HepG2 (cell line): ENCODE results near the gene DGKD. TPM values are rescaled to one million over a fixed set of nuclear protein-coding genes. Genes with fewer than 3 reads are reported as not detected.

Experiments used
- ATAC-seq: fragments of 200-7000 bp; cut with Tn5 transposase; 3 replicates; pipeline ENCODE4 v1.9.1; 2020; ENCODE audit warnings: mild to moderate bottlenecking, moderate library complexity
- BruUV-seq: library from RNA; stranded (reverse); fragments of 400-500 nt; replicated peaks from 2 replicates; lab custom pipeline; 2021; lab: Mats Ljungman, UMichigan
- CTCF ChIA-PET: fragments of 300-600 bp; formaldehyde crosslinking; extraction: SDS; loops from one replicate; lab custom pipeline; 2021; ENCODE audit warnings: low total read pairs, inconsistent platforms, low intra/inter-chr PET ratio; lab: Yijun Ruan, JAX
- POLR2A ChIA-PET: fragments of 350-600 bp; sonication (Branson Sonifier 250); formaldehyde crosslinking; loops from one replicate; lab custom pipeline; 2020; ENCODE audit warnings: antibody characterized with exemption, inconsistent platforms; lab: Yijun Ruan, JAX
- DNase-seq: peaks from one replicate; pipeline ENCODE4 v3.0.0-alpha.2; 2015; ENCODE audit warnings: low spot score
- FAIRE-seq: peaks from 3 replicates; lab custom pipeline; 2011; peaks lifted over from hg19 to GRCh38; lab: Jason Lieb, UNC
- H2AFZ ChIP-seq: one replicate; pipeline ENCODE4 v1.6.1; 2011; ENCODE audit warnings: low read length, inconsistent platforms
- H3K27ac ChIP-seq: fragments of 300-600 bp; 3 replicates; pipeline ENCODE4 v1.8.0; 2011; ENCODE audit warnings: mixed run types, mild to moderate bottlenecking, mixed read lengths, low read length, inconsistent platforms; ENCODE audit not compliant: insufficient read depth; ENCODE audit errors: extremely low read length
- H3K27me3 ChIP-seq, 2 experiments: fragments of 200-600 bp in 1 of 2; 2 replicates in 1 of 2; 3 replicates in 1 of 2; pipeline versions ENCODE4 v1.6.0 to v1.8.0; 2011; ENCODE audit warnings: low read length in 2 of 2, mild to moderate bottlenecking in 2 of 2, moderate library complexity in 2 of 2, inconsistent platforms in 1 of 2; ENCODE audit not compliant: insufficient read depth in 2 of 2, control insufficient read depth in 1 of 2
- H3K36me3 ChIP-seq, 2 experiments: fragments of 200-600 bp in 1 of 2; replicated peaks in 1 of 2; 2 replicates in 1 of 2; 3 replicates in 1 of 2; pipeline versions ENCODE4 v1.5.1 to v1.8.0; 2011; ENCODE audit warnings: low read length in 2 of 2, inconsistent platforms in 1 of 2; ENCODE audit not compliant: insufficient read depth in 2 of 2, control insufficient read depth in 1 of 2
- H3K4me1 ChIP-seq: 2 replicates; pipeline ENCODE4 v1.5.1; 2012; ENCODE audit warnings: low read length, inconsistent platforms; ENCODE audit not compliant: insufficient read depth
- H3K4me2 ChIP-seq: 2 replicates; pipeline ENCODE4 v1.6.0; 2011; ENCODE audit warnings: low read depth, low read length, inconsistent platforms
- H3K4me3 ChIP-seq, 3 experiments: fragments of 200-600 bp in 1 of 3; sonication (generic), shearing (Covaris generic) in 1 of 3; replicated peaks in 1 of 3; 2 replicates each; pipeline ENCODE4 v1.5.1; 2011 to 2016; ENCODE audit warnings: low read length in 3 of 3, inconsistent platforms in 2 of 3, low read depth in 2 of 3, mild to moderate bottlenecking in 2 of 3, control low read depth in 1 of 3, mixed read lengths in 1 of 3; ENCODE audit not compliant: insufficient read depth in 1 of 3
- H3K79me2 ChIP-seq: one replicate; pipeline ENCODE4 v1.6.1; 2011; ENCODE audit warnings: low read length, inconsistent platforms; ENCODE audit not compliant: insufficient read depth
- H3K9ac ChIP-seq: 2 replicates; pipeline ENCODE4 v1.6.0; 2011; ENCODE audit warnings: mild to moderate bottlenecking, low read depth, low read length, inconsistent platforms; ENCODE audit not compliant: insufficient read depth
- H3K9me3 ChIP-seq: 2 replicates; pipeline ENCODE4 v1.5.1; 2012; ENCODE audit warnings: mild to moderate bottlenecking, low read length
- H4K20me1 ChIP-seq: 2 replicates; pipeline ENCODE4 v1.6.0; 2011; ENCODE audit warnings: inconsistent platforms, mild to moderate bottlenecking, low read length, moderate library complexity; ENCODE audit not compliant: insufficient read depth
- AHDC1 ChIP-seq: sonication (generic); formaldehyde crosslinking; IDR thresholded peaks from 2 replicates; pipeline ENCODE4 v1.5.1; 2020; ENCODE audit warnings: mild to moderate bottlenecking, missing genetic modification reagents, borderline replicate concordance
- SOX6 ChIP-seq, 2 experiments: fragments of 450-650 bp in 1 of 2; sonication (generic) in 1 of 2; formaldehyde crosslinking in 1 of 2; IDR thresholded peaks; 2 replicates each; pipeline versions ENCODE4 v1.4.0 to v1.6.1; 2017 to 2020; ENCODE audit warnings: antibody characterized with exemption in 1 of 2, mild to moderate bottlenecking in 1 of 2, missing genetic modification reagents in 1 of 2
- ZNF33B ChIP-seq: sonication (generic); formaldehyde crosslinking; IDR thresholded peaks from 2 replicates; pipeline ENCODE4 v1.5.1; 2020; ENCODE audit warnings: mild to moderate bottlenecking, missing genetic modification reagents
- WGBS: methylation state at CpG from one replicate; pipeline ENCODE4 v1.1.6; 2017; ENCODE audit warnings: low lambda C conversion rate; 5-methylcytosine and 5-hydroxymethylcytosine counted together
- in situ Hi-C: cut with HindIII; loops from 2 replicates; pipeline ENCODE4 v1.10.0; 2017; ENCODE audit warnings: low pct_unique_long_range_greater_than_20kb; ENCODE audit not compliant: extremely low pct_ligation_motif_present
- intact Hi-C: fragments of 100-400 bp; cut with micrococcal nuclease; formaldehyde crosslinking; loops from one replicate; pipeline ENCODE4 v1.10.0; 2022; ENCODE audit not compliant: unreplicated experiment
- polyA plus RNA-seq, 8 experiments: library from polyadenylated mRNA; depleted of rRNA in 3 of 8; stranded (reverse) in 7 of 8; unstranded in 1 of 8; fragments of >200 nt; fragmentation: Illumina TruSeq in 4 of 8; extraction: Trizol in 4 of 8; gene quantifications; 2 replicates each; pipeline versions ENCODE4 v1.2.1 to v1.2.3, GENCODE V29; 2011 to 2016; ENCODE audit warnings: low read depth in 4 of 8, missing spikeins in 1 of 8, mixed read lengths in 1 of 8; ENCODE audit not compliant: insufficient read depth in 1 of 8
- total RNA-seq, 5 experiments: library from RNA; depleted of rRNA; stranded (reverse); fragments of >200 nt; fragmentation: Illumina TruSeq; extraction: Trizol; gene quantifications; 2 replicates each; pipeline ENCODE4 v1.2.3, GENCODE V29; 2016; ENCODE audit warnings: low read depth in 1 of 5
- TF ChIP-seq, protein P1 (sequence below), 2 experiments: fragments of 450-650 bp in 1 of 2; sonication (generic) in 1 of 2; formaldehyde crosslinking in 1 of 2; IDR thresholded peaks; 2 replicates each; pipeline versions ENCODE4 v1.6.1 to v1.8.0; 2016 to 2022; ENCODE audit warnings: antibody characterized with exemption in 1 of 2, mild to moderate bottlenecking in 1 of 2, missing genetic modification reagents in 1 of 2

DGKD gene
- total and polyA plus RNA-seq, 2 of the 13 experiments (the other 11 are each of a cell fraction or from before 2014, with no cell fraction given), result 24.5 to 33.2 TPM

DNA sequence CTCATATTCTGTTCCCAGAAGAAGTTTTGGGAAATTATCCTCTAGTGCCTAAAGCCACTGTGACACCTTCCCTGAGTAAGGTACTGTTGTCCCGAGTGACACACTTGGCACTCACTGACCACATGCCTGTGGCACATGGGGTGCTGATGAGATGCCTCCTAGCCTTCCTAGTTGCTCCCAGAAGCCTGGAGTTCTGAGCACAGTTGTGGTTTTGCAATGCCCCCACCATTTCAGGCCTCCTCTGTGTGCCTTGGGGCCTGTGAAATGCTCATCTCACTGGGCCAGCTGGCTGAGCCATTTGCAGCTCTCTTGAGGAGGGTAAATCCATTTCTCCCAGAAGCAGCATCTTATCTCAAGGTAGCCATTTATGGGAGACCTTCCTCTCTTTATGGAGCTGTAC, 91.8 kb downstream of the DGKD start:
- Histone ChIP-seq H3K4me2 (no peak overlapping the region), H4K20me1 (peaks cover 3% of the 10 kb centered on the region; the same call in 1 of the 2 replicates), H3K27me3 (no peaks in the 10 kb centered on the region), H3K79me2 (no peaks in the 10 kb centered on the region), H3K36me3 (peaks cover 45 to 71% of the 10 kb centered on the region in 2 experiments), H3K27ac (no peak overlapping the region), H2AFZ (no peak overlapping the region), H3K4me1 (peaks cover 10% of the 10 kb centered on the region), H3K9ac (no peak overlapping the region), H3K4me3 (no peak overlapping the region), H3K9me3 (no peaks in the 10 kb centered on the region)
- BruUV-seq, result no TSS peak
- 100% methylated on average over 1 of the region's 1 CpG for WGBS
- DNase-seq (no peak), ATAC-seq (no peak), FAIRE-seq (no peak)
- in situ Hi-C loops, result no loop called here
- POLR2A ChIA-PET, result no interaction called here
- CTCF ChIA-PET, result no interaction called here
- intact Hi-C loops, result loop anchor here (5.0 to 10.0 kb wide), 3 partner anchors 91 to 389 kb away; partner anchors contain the start of genes DGKD and UGT1A5
- TF ChIP-seq ZNF33B (CRISPR knock-in tag) (no peak), AHDC1 (CRISPR knock-in tag) (no peak), SOX6 (IDR thresholded peaks at IDR 0.05) (no peak), SOX6 (CRISPR knock-in tag; IDR thresholded peaks at IDR 0.05) (no peak)
- TF ChIP-seq, protein P1, sequence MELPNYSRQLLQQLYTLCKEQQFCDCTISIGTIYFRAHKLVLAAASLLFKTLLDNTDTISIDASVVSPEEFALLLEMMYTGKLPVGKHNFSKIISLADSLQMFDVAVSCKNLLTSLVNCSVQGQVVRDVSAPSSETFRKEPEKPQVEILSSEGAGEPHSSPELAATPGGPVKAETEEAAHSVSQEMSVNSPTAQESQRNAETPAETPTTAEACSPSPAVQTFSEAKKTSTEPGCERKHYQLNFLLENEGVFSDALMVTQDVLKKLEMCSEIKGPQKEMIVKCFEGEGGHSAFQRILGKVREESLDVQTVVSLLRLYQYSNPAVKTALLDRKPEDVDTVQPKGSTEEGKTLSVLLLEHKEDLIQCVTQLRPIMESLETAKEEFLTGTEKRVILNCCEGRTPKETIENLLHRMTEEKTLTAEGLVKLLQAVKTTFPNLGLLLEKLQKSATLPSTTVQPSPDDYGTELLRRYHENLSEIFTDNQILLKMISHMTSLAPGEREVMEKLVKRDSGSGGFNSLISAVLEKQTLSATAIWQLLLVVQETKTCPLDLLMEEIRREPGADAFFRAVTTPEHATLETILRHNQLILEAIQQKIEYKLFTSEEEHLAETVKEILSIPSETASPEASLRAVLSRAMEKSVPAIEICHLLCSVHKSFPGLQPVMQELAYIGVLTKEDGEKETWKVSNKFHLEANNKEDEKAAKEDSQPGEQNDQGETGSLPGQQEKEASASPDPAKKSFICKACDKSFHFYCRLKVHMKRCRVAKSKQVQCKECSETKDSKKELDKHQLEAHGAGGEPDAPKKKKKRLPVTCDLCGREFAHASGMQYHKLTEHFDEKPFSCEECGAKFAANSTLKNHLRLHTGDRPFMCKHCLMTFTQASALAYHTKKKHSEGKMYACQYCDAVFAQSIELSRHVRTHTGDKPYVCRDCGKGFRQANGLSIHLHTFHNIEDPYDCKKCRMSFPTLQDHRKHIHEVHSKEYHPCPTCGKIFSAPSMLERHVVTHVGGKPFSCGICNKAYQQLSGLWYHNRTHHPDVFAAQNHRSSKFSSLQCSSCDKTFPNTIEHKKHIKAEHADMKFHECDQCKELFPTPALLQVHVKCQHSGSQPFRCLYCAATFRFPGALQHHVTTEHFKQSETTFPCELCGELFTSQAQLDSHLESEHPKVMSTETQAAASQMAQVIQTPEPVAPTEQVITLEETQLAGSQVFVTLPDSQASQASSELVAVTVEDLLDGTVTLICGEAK (IDR thresholded peaks at IDR 0.05), result no peak
- TF ChIP-seq, protein P1 (CRISPR knock-in tag; IDR thresholded peaks at IDR 0.05), result no peak
